Kidney (tissue), 14 donors: ENCODE data around the gene TRA2B. TPM values are rescaled to one million over a fixed set of nuclear protein-coding genes. Genes with fewer than 3 reads are reported as not detected.

Experiments used
- DNase-seq, 5 donors: peaks; one replicate each; pipeline ENCODE4 v3.0.0-alpha.2; 2013 to 2020
- FAIRE-seq: peaks from 2 replicates; lab custom pipeline; 2012; peaks lifted over from hg19 to GRCh38; lab: Jason Lieb, UNC
- H3K27ac ChIP-seq, 2 donors: one replicate each; pipeline ENCODE4 v1.7.0; 2013; ENCODE audit warnings: low read depth in 2 of 2, low read length in 2 of 2, inconsistent platforms in 1 of 2
- H3K27me3 ChIP-seq: one replicate; pipeline ENCODE4 v1.7.1; 2013; ENCODE audit warnings: low read length, inconsistent platforms; ENCODE audit not compliant: control insufficient read depth, insufficient read depth
- H3K36me3 ChIP-seq, 3 donors: one replicate each; pipeline versions ENCODE4 v1.7.0 to v1.7.1; 2013; ENCODE audit warnings: low read length in 3 of 3, control low read depth in 1 of 3, inconsistent platforms in 1 of 3; ENCODE audit not compliant: insufficient read depth in 3 of 3, control insufficient read depth in 2 of 3
- H3K4me1 ChIP-seq, 3 donors: one replicate each; pipeline versions ENCODE4 v1.7.0 to v1.7.1; 2013; ENCODE audit warnings: low read length in 3 of 3, inconsistent platforms in 1 of 3, low read depth in 1 of 3; ENCODE audit not compliant: control insufficient read depth in 2 of 3, insufficient read depth in 2 of 3
- H3K4me3 ChIP-seq, 3 donors: one replicate each; pipeline versions ENCODE4 v1.7.0 to v1.8.1; 2013; ENCODE audit warnings: low read length in 3 of 3, control low read depth in 1 of 3, inconsistent platforms in 1 of 3
- H3K9ac ChIP-seq, 3 donors: one replicate each; pipeline versions ENCODE4 v1.7.0 to v1.7.1; 2013; ENCODE audit warnings: low read length in 3 of 3, control low read depth in 1 of 3, inconsistent platforms in 1 of 3
- H3K9me3 ChIP-seq, 3 donors: one replicate each; pipeline versions ENCODE4 v1.7.0 to v1.7.1; 2013; ENCODE audit warnings: low read length in 3 of 3, control low read depth in 1 of 3, inconsistent platforms in 1 of 3; ENCODE audit not compliant: control insufficient read depth in 2 of 3, insufficient read depth in 1 of 3
- intact Hi-C: fragments of 100-400 bp; cut with DNase I; formaldehyde crosslinking; loops from one replicate; pipeline ENCODE4 v1.11.1; 2022
- polyA plus RNA-seq: library from polyadenylated mRNA; stranded (reverse); fragments of 350-450 nt; fragmentation: Illumina TruSeq; extraction: RNeasy Lipid Tissue Mini Kit (QIAGEN cat#74804); gene quantifications from one replicate; pipeline ENCODE4 v1.2.3, GENCODE V29; 2014; ENCODE audit warnings: low read depth, low replicate concordance; ENCODE audit not compliant: insufficient read depth
- total RNA-seq: library from RNA; stranded (reverse); fragmentation: NEBNext Ultra II Directional; extraction: Animal tissue kit (Norgen Biotek cat#: 25700); gene quantifications from one replicate; pipeline ENCODE4 v1.2.1, GENCODE V29; 2021
- TF ChIP-seq, protein P1 (sequence below): IDR thresholded peaks from 3 replicates; pipeline ENCODE4 v1.5.1; 2012; ENCODE audit warnings: mild to moderate bottlenecking, moderate library complexity, borderline replicate concordance; ENCODE audit not compliant: insufficient read depth; ENCODE audit errors: extremely low read depth
- donor health status: control.
- donor health status: control.
- donor health status: control.
- donor health status: control.
- donor health status: control.
- donor health status: DM: yes; HTN: yes; CAD: no.
- donor health status: Normal renal cell carcinoma (clear cell type).

Gene TRA2B
- total and polyA plus RNA-seq, 2 donors from 2014 or later: 66.8 to 109 TPM

DNA sequence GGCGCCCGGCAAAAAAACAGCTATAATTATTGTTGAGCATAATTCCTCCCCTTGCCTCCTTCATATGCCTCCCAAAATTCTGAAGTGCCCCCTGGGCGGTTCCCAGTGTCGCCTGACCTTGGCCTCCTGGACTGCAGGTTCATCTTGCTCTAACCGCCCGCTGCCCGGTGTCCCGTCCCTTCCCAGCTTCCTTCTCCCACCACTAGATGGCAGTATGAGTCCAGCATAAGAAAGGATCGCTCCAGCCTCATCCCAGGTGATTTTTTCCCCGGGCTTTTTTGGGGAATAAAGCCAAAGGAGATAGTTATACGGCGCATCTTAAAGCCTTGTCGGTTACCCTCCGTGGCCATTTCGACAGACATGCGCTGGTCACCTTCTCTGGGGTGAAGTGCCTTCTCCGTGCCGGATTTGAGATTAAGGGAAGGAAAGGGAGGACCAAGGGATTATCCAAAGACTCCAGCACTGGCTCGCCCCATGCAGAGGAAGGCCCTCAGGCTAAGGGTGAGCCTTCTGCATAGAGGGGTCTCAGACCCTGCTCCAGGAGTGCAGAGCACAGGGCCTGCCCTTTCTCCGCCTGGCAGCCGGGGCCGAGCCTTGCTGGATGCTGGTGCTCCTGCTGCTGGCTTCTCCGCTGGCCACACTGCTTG, 45.8 kb upstream of the TRA2B start:
- intact Hi-C loops: loop anchor here (5.0 kb wide), 1 partner anchor 559 kb away; the partner anchor contains the start of gene CRYGS
- Histone ChIP-seq H3K9ac (no peak overlapping the region), H3K9me3 (no peaks in the 10 kb centered on the region), H3K27me3 (no peaks in the 10 kb centered on the region), H3K27ac (no peak overlapping the region), H3K4me1 (peaks cover 0 to 2% (median 0%) of the 10 kb centered on the region in 3 donors), H3K4me3 (no peak overlapping the region), H3K36me3 (no peaks in the 10 kb centered on the region)
- TF ChIP-seq, protein P1, sequence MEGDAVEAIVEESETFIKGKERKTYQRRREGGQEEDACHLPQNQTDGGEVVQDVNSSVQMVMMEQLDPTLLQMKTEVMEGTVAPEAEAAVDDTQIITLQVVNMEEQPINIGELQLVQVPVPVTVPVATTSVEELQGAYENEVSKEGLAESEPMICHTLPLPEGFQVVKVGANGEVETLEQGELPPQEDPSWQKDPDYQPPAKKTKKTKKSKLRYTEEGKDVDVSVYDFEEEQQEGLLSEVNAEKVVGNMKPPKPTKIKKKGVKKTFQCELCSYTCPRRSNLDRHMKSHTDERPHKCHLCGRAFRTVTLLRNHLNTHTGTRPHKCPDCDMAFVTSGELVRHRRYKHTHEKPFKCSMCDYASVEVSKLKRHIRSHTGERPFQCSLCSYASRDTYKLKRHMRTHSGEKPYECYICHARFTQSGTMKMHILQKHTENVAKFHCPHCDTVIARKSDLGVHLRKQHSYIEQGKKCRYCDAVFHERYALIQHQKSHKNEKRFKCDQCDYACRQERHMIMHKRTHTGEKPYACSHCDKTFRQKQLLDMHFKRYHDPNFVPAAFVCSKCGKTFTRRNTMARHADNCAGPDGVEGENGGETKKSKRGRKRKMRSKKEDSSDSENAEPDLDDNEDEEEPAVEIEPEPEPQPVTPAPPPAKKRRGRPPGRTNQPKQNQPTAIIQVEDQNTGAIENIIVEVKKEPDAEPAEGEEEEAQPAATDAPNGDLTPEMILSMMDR: peak; percentile 91
- no peak for FAIRE-seq
- DNase-seq: peak; percentile 75 to 86 (median 83)

DNA sequence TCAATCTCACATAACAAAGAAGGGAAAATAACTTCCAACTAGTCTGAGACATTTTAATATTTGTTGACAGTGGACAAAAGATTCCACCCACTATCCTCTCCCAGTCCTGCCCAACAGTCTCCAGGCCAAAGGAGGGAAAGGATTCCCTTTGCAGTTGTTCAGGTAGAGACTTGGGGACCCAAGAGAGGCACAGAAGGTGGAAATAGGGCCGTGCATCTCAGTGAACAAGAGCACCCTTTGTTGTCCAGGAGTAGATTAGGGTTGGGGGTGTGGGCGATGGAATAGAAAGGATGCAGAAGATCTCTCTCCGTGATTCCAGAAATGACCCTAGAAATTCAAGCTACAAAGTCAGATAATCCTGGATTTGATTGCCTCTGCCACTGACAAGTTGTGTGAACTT, 44.8 kb upstream of the TRA2B start:
- no peaks in the 10 kb centered on the region for H3K9me3 ChIP-seq
- H3K4me3 ChIP-seq: no peak overlapping the region
- no peak overlapping the region for H3K9ac ChIP-seq
- no peaks in the 10 kb centered on the region for H3K36me3 ChIP-seq
- H3K27ac ChIP-seq: no peak overlapping the region
- FAIRE-seq (no peak), DNase-seq (no peak)
- H3K27me3 ChIP-seq: no peaks in the 10 kb centered on the region
- TF ChIP-seq, protein P1: no peak
- peaks cover 0 to 2% (median 0%) of the 10 kb centered on the region in 3 donors for H3K4me1 ChIP-seq
- intact Hi-C loops: loop anchor here (5.0 kb wide), 1 partner anchor 560 kb away; the partner anchor contains the start of gene CRYGS

DNA sequence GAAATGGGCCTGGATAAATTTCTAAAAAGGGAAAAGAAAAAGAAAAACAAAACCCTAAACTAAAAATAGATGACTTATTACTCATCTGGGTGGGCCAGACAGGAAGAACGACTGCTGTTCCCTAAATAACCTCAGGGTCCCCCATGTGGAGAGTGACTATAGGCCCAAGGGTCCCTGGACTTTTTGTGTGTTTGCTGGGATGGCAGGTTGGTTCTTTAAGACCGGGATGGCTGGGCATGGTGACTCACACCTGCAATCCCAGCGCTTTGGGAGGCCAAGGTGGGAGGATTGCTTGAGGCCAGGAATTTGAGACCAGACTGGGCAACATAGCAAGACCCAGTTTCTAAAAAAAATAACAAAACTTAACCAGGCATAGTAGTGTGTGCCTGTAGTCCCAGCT, 43.8 kb upstream of the TRA2B start:
- intact Hi-C loops: loop anchor here (5.0 kb wide), 1 partner anchor 561 kb away; the partner anchor contains the start of gene CRYGS
- Histone ChIP-seq H3K4me3 (no peak overlapping the region), H3K27me3 (no peaks in the 10 kb centered on the region), H3K9me3 (no peaks in the 10 kb centered on the region), H3K9ac (no peak overlapping the region), H3K4me1 (peaks cover 0 to 2% (median 0%) of the 10 kb centered on the region in 3 donors), H3K27ac (no peak overlapping the region), H3K36me3 (no peaks in the 10 kb centered on the region)
- no peak for DNase-seq
- no peak for FAIRE-seq
- TF ChIP-seq, protein P1: no peak
